NCI-H2227 (cell line): ENCODE measurements around the gene NLRP13.
"Not testable (repeated sequence)": the region's sequence is repeated elsewhere in the genome, so short reads cannot be mapped to it uniquely, and the experiment has no call there.

ENCODE experiments used
- DNase-seq: peaks from one replicate; lab custom pipeline; 2025; ENCODE audit not compliant: unreplicated experiment; lab: John Stamatoyannopoulos, UW

NLRP13 gene, protein sequence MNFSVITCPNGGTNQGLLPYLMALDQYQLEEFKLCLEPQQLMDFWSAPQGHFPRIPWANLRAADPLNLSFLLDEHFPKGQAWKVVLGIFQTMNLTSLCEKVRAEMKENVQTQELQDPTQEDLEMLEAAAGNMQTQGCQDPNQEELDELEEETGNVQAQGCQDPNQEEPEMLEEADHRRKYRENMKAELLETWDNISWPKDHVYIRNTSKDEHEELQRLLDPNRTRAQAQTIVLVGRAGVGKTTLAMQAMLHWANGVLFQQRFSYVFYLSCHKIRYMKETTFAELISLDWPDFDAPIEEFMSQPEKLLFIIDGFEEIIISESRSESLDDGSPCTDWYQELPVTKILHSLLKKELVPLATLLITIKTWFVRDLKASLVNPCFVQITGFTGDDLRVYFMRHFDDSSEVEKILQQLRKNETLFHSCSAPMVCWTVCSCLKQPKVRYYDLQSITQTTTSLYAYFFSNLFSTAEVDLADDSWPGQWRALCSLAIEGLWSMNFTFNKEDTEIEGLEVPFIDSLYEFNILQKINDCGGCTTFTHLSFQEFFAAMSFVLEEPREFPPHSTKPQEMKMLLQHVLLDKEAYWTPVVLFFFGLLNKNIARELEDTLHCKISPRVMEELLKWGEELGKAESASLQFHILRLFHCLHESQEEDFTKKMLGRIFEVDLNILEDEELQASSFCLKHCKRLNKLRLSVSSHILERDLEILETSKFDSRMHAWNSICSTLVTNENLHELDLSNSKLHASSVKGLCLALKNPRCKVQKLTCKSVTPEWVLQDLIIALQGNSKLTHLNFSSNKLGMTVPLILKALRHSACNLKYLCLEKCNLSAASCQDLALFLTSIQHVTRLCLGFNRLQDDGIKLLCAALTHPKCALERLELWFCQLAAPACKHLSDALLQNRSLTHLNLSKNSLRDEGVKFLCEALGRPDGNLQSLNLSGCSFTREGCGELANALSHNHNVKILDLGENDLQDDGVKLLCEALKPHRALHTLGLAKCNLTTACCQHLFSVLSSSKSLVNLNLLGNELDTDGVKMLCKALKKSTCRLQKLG

DNA sequence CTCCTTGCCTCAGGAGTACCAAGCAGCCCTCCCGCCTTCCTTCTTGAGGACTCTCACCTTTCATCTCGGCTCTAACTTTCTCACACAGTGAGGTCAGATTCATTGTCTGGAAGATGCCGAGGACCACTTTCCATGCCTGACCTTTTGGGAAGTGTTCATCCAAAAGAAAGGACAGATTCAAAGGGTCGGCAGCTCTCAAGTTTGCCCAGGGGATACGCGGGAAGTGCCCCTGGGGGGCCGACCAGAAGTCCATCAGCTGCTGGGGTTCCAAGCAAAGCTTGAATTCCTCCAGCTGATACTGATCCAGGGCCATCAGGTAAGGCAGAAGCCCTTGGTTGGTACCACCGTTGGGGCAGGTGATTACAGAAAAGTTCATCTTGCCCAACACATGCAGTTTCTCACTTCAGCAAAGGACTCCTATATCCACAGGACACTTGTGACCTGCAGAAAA, at the start of gene NLRP13:
NLRP13 (minus strand) TSS at position 401 of the 451 bp plus-strand sequence; CDS start at position 376, 25 bp downstream.
- DNase-seq: no peak

DNA sequence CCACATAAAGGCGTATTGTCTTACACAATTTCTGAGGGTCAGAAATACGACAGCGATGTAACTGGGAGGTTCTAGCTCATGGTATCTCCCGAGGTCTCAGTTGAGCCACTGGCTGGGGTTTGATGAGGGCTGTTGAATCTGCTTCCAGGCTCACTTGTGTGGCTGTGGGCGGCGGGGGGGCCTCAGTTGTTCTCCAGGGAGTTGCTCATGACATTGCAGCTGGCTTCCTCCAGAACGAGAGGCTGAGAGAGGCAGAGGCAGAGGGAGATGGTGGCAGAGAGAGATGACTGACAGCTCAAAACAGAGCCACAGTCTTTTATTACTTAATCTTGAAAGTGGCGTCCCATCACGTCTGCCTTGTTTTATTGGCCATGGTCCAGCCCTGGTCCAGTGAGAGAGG, 48.3 kb upstream of the NLRP13 start:
- no peak for DNase-seq

DNA sequence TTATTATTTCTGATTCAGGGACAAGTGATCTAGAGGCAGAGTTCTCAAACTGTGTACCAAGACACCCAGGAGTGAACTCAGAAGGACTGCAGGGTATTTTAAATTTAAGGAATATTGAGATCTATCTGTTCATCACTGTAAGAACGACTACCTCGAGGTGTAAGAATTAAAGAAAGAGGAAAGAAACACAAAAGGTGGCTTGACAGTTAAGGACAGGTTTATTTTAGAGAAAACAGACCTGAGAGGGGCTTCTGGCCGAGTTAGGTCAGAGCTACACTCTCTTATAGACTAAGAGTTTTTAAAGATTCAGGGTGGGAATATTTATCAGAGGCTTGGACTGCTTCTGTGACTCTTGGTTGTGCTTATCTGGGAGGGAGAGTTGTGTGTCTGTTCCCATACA, 41.8 kb upstream of the NLRP13 start:
- no peak for DNase-seq

DNA sequence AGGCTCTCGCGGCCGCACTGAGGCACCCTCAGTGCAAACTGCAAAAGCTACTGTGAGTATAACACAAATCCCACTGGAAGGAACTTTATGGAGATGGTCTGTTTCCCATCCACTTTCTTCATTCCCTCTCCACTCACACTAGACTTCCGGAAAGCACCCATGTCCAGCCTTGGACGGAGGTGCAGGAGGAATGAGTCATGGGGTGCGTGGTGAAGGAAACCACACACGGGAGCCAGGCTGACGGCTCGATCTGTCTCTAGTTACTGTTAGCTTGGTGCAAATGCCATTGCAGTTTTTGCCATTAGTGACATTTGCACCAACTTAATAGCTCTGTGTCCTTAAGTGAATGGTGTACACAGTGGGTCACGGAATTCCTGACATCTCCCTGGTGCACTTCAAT, 30.1 kb upstream of the NLRP13 start:
- no peak for DNase-seq

DNA sequence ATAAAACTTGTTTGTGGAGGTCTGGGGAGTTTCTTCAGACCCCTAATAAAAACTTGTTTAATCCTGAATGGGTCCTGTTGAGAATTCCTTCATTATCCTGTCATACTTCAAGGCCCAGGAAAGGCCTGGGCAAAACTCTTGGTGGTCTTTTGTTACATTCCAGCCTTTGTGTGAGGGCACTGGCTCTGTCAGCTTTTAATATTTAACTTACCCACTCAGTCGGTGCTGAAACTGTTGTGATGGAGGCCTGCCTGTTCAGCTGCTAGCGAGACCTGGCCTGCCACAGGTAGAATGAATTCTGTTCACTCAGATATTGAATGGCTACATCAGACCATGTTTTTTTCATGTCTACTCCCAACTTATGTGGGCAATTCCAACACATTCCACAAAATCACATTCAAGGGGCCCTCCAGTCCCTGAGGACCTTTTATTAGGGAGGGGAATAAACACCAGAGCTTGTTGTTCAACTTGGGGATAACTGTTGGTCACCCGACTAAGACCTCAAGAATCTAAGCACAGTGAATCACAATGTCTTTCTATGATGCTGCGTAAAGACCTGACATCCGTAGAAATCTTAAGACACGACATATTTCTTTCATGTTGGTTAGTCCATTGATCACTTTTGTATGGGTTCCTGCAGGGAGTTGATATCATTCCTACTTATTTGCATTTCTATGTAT, 28.0 kb upstream of the NLRP13 start:
- no peak for DNase-seq

DNA sequence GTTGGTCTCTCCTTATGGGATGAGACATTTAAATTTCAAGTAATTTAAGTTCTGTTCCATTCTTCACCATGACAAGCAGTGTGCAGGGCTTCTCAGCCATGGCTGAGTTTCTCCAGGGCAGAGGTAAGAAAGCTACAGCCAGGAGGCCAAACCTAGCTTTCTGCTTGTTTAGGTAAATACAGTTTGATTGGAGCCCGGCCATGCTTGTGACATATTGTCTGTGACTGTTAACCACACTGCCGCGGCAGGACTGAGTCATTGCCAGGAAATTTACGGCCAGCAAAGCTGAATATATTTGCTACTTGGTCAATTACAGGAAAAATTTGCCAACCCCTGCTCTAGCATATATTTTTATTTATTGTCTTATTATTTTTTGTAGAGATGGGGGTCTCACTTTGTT, 26.2 kb upstream of the NLRP13 start:
- DNase-seq: no peak

DNA sequence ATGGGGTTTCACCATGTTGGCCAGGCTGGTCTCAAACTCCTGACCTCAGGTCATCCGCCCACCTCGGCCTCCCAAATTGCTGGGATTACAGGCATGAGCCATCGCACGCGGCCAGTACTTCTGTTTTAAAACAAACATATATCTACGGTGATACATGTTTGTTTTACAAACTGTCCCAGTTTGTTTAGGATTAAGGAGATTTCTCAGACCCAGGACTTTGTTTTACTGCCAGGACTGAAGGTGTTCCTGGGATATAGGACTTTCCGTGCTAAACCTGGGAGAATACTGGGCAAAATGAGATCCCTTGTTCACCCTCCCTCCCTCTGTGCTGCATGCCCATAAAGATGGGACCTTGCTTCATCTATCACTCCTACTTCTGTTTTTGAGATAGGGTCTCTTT, 24.3 kb upstream of the NLRP13 start:
- no peak for DNase-seq

DNA sequence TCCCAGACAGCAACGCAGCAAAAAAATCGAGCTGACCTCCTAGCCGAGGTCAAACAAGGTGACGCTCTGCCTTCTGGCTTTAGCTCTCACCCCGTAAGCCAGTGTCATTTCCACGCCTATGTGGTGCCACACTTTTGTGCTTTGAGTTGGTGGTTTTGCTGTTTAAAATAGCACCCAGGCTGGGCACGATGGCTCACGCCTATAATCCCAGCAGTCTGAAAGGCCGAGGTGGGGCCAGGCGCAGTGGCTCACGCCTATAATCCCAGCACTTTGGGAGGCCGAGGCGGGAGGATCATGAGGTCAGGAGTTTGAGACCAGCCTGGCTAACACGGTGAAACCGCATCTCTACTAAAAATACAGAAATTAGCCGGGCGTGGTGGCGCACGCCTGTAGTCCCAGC, 18.4 kb upstream of the NLRP13 start:
- DNase-seq: not testable (repeated sequence)

DNA sequence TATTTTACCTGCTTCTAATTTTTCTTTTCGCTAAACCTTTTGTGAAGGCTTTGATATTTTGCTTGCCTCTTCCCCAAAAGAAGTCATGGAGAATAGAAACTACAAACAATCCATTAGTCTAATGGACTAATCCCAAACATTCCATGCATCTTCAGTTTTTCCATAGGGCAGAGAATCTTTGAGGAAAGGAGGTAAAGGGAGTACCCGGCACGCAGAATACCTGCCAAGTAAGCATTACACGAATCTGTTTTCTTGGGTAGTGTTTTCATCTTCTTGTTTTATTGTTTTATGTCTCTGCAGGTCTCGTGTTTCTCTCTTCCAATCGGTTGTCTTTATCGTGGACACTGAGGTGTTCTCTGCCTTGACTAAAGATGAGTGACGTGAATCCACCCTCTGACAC, 15.4 kb upstream of the NLRP13 start, which contains the start of gene NLRP8:
NLRP8 (plus strand) TSS at position 301 of the 400 bp plus-strand sequence.
- no peak for DNase-seq

DNA sequence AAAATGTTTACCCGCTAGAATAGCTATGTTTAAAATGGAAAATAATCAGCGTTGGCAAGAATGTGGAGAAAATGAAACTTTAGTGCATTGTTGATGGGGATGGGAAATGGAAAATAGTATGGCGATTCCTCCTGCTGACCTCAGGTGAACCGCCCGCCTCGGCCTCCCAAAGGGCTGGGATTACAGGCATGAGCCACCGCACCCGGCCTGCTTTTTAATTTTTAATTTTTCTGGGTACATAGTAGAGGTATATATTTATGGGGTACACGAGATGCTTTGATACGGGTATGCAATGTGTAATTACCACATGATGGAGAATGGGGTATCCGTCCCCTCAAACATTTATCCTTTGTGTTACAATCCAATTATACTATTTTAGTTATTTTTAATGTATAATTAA, 8.2 kb upstream of the NLRP13 start:
- DNase-seq: no peak

DNA sequence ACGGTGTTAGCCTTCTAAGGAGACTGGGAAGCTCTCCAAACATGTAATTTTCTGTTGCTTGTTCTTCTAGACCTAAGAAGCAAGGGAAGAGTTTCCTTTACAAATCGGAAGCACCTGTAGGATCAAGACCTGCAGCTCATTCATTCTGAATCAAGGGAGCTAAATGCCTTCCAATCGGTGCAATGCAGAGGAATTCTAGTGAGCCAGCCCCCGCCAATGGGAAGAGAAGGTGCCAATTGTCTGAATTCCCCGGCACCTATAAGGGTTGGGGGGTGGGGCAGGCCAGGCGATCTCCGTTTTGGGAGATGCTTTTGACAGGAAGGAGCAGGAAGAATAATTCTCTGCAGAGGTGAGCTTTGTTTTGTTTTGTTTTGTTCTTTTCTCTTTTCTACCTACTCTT, 7.1 kb upstream of the NLRP13 start:
- DNase-seq: no peak

DNA sequence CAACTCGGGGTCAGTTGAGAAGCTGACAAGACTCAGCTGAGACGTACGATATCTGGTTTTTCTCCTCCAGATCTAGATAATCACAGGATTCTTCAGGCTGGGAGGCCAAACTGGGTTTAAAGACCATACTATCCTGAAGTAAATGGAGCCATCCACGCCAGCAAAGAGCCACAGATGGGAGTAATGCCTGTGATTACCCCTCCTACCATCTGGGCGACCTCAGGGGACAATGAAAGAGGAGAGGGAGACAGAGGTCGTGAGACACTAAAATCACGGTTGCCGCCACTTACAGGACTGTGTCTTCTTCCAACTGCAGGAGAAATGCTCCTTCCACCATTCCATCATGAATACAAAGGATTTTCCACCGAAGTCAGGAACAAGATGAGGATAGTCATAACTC, 3.1 kb upstream of the NLRP13 start:
- DNase-seq: no peak

DNA sequence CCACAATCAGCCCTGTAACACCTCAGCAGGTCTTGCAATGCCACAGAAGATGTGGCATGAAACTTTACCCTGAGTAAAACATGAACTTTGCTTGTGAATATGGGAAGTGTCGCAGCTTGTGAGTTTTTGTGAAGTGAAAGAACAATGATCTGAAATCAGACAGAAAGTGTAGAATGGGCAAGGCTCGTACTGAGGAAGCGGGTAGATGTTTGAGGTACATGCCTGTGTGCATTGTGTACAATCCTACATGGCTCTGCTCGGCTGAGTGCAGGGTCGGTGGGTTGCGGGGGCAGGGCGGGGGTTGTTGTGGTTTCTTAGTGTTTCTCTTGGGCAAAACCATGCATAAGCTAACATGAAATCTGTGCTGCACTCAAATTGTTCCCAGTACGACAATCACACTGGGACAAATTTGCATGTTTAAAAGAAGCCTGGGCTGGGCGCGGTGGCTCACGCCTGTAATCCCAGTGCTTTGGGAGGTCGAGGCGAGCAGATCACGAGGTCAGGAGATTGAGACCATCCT, 1.1 kb downstream of the NLRP13 start:
- DNase-seq: no peak

DNA sequence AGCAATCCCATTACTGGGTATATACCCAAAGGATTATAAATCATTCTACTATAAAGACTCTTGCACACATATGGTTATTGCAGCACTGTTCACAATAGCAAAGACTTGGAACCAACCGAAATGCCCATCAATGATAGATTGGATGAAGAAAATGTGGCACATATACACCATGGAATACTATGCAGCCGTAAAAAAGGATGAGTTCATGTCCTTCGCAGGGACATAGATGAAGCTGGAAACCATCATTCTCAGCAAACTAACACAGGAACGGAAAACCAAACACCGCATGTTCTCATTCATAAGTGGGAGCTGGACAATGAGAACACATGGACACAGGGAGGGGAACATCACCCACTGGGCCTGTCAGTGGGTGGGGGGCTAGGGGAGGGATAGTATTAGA, 2.9 kb downstream of the NLRP13 start:
- DNase-seq: not testable (repeated sequence)

DNA sequence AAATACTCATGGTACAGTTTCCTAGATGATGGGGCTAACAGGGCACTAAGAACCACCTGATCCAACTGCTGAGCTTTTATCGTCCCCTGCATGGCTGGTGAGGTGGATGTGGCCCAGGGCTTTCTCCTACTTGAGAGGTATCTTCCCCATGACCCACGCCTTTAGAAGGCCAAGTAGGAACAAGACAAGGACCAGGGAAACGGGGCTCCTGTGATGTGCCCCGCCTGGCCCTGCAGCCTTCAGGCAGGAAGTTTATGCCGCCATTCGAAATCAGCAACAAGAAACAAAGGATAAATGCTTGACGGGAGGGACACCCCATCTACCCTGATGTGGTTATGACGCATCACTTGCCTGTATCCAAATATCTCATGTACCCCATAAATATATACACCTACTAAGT, 4.1 kb downstream of the NLRP13 start:
- no peak for DNase-seq

DNA sequence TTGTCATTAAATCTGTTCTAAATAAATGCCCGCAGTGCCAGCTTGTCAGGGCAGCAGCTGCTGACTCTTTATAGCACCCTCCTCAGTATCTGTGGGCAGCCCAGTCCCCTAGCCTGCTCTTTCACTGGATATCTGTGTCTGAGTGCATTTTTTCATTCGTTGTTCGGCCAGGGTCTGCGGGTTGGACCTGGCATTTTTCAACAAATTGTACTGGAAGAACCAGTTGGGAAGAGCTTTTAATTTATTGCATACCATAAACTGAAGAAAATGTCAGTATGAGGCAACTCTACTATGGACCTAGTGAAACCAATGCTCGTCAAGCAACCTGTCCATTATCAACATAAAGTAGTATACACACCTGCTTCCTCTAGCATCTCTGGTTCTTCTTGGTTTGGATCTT, 8.6 kb downstream of the NLRP13 start:
- DNase-seq: no peak

DNA sequence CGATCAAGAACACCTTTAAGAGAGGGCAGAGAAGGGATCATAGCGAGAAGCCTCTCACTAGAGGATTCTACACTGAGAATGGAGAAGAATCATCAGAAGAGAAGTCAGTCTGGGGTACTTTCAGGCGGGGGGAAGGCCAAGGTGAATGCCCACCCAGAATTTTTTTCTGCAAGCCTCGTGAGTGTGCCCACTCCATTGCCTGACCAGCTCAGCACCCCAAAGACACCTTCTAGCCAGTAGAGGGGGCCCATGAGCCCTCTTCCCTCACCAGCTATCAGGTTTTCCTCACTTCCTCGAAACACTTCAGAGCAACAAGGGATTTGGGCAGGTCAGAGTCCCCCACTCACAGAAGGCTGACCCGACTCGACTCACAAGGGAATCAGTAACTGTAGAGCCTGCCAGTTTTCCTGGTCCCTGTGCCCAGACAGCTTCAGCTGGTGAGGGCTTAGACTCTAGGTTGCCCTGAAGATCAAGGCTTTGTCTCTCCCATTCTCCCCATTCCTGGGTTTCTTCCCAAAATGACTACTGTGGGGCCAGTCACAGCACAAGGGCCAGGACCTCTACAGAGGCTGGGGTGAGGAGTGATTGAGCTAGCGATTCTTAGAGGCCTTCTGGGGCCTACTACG, 18.4 kb downstream of the NLRP13 start:
- DNase-seq: peak; percentile 24

DNA sequence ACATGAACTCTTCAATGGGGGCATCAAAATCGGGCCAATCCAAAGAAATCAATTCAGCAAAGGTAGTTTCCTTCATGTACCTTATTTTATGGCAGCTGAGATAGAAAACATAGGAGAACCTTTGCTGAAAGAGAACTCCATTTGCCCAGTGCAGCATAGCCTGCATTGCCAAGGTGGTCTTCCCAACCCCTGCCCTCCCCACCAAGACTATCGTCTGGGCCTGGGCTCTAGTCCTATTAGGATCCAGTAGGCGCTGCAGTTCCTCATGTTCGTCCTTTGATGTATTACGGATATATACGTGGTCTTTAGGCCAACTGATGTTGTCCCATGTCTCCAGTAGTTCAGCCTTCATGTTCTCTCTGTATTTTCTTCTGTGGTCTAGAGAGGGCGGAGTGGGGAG, 19.2 kb downstream of the NLRP13 start:
- DNase-seq: no peak

DNA sequence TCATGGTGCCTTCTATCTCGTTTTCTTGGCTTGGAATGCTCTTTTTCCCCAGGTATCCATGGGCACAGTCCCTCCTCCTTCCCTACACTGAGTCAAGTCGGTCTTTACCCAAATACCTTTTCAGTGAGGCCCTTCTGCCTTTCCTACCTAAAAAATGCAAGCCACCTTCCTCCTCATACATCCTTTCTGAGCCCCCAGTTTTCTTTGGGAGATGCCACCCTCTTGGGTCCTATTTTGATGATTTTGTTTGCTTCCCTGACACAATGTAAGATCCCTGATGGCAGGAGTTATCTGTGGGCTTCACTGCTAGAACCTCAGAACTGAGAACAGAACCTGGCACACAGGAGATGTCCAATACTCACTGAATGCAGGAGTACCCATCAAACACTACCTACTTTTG, 22.3 kb downstream of the NLRP13 start:
- no peak for DNase-seq

DNA sequence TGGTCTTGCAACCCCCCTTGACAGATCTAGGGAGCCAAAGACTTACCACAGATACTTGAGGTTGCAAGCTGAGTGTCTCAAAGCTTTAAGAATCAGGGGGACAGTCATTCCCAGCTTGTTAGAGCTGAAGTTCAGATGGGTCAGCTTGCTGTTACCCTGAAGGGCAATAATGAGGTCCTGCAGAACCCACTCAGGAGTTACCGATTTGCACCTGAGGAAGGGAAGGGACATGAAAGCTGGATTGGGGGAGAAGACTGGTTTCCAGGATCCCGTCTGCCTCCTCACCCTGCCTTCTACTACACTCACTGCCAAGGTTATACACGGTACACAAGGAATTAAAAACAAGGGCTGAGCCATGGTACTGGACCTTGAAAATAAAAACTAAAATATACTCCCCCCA, 24.4 kb downstream of the NLRP13 start:
- no peak for DNase-seq
